IgD-negative memory B cell (primary cell): ENCODE data around the gene ARVCF. TPM values are rescaled to one million over a fixed set of nuclear protein-coding genes. Genes with fewer than 3 reads are reported as not detected.
A peak's percentile ranks its signal among the peaks of the same experiment; 100 is the strongest.

Experiments
- H3K27ac Mint-ChIP-seq, 3 donors: one replicate each; pipeline ENCODE4 v1.8.0; 2020 to 2022; ENCODE audit warnings: mild to moderate bottlenecking in 3 of 3, mixed read lengths in 3 of 3, moderate library complexity in 1 of 3
- H3K27me3 Mint-ChIP-seq: one replicate; pipeline ENCODE4 v1.8.0; 2021; ENCODE audit warnings: mixed read lengths
- H3K36me3 Mint-ChIP-seq: one replicate; pipeline ENCODE4 v1.8.0; 2020; ENCODE audit warnings: mild to moderate bottlenecking, mixed read lengths
- H3K4me1 Mint-ChIP-seq, 3 donors: one replicate each; pipeline ENCODE4 v1.8.0; 2020 to 2022; ENCODE audit warnings: mixed read lengths in 3 of 3, mild to moderate bottlenecking in 1 of 3
- H3K4me3 Mint-ChIP-seq, 4 donors: one replicate each; pipeline ENCODE4 v1.8.0; 2020 to 2022; ENCODE audit warnings: mild to moderate bottlenecking in 4 of 4, mixed read lengths in 4 of 4, moderate library complexity in 3 of 4
- H3K9me3 Mint-ChIP-seq, 3 donors: one replicate each; pipeline ENCODE4 v1.8.0; 2020 to 2021; ENCODE audit warnings: mixed read lengths in 3 of 3, mild to moderate bottlenecking in 1 of 3
- polyA plus RNA-seq: library from polyadenylated mRNA; unstranded; fragments of 300-500 nt; fragmentation: Illumina TruSeq; gene quantifications from one replicate; pipeline ENCODE4 v1.2.3, GENCODE V29; 2021

The ARVCF gene
- polyA plus RNA-seq, 1 donor from 2014 or later = 0.16 TPM

- Mint-ChIP-seq H3K27me3 (no peaks in the 10 kb centered on the region), H3K4me3 (no peak overlapping the region), H3K4me1 (peaks cover 0 to 2% (median 2%) of the 10 kb centered on the region in 3 donors), H3K36me3 (peaks cover 3% of the 10 kb centered on the region), H3K27ac (no peak overlapping the region), H3K9me3 (no peaks in the 10 kb centered on the region)
Measured at GRCh38 chr22:19976671-19977070, 40.0 kb downstream of the ARVCF start.

GRCh38 chr22:19975707-19976035 is 41.0 kb downstream of the ARVCF start:
- Mint-ChIP-seq H3K9me3 (no peaks in the 10 kb centered on the region), H3K4me3 (no peak overlapping the region), H3K36me3 (peaks cover 3% of the 10 kb centered on the region), H3K4me1 (peaks cover 0 to 2% (median 2%) of the 10 kb centered on the region in 3 donors), H3K27me3 (no peaks in the 10 kb centered on the region), H3K27ac (no peak overlapping the region)

GRCh38 chr22:19974935-19975706 is 41.5 kb downstream of the ARVCF start:
- H3K27ac Mint-ChIP-seq = no peak overlapping the region
- H3K36me3 Mint-ChIP-seq = peaks cover 3% of the 10 kb centered on the region
- no peaks in the 10 kb centered on the region for H3K27me3 Mint-ChIP-seq
- H3K4me3 Mint-ChIP-seq = no peak overlapping the region
- H3K9me3 Mint-ChIP-seq = no peaks in the 10 kb centered on the region
- peaks cover 0 to 2% (median 2%) of the 10 kb centered on the region in 3 donors for H3K4me1 Mint-ChIP-seq

- H3K27me3 Mint-ChIP-seq = no peaks in the 10 kb centered on the region
- H3K36me3 Mint-ChIP-seq = peaks cover 3% of the 10 kb centered on the region
- H3K4me1 Mint-ChIP-seq = peaks cover 0 to 2% (median 2%) of the 10 kb centered on the region in 3 donors
- H3K4me3 Mint-ChIP-seq = peak overlapping the region in 1 of 4 donors; percentile 63
- no peak overlapping the region for H3K27ac Mint-ChIP-seq
- no peaks in the 10 kb centered on the region for H3K9me3 Mint-ChIP-seq
Measured at GRCh38 chr22:19974268-19974861, 42.3 kb downstream of the ARVCF start.

GRCh38 chr22:19973551-19974267 is 42.9 kb downstream of the ARVCF start:
- Mint-ChIP-seq H3K4me3 (no peak overlapping the region), H3K9me3 (no peaks in the 10 kb centered on the region), H3K27ac (no peak overlapping the region), H3K4me1 (peaks cover 0 to 2% (median 2%) of the 10 kb centered on the region in 3 donors), H3K36me3 (peaks cover 3% of the 10 kb centered on the region), H3K27me3 (no peaks in the 10 kb centered on the region)

GRCh38 chr22:19972652-19973550 is 43.7 kb downstream of the ARVCF start:
- Mint-ChIP-seq H3K4me3 (no peak overlapping the region), H3K9me3 (no peaks in the 10 kb centered on the region), H3K4me1 (peaks cover 0 to 2% (median 2%) of the 10 kb centered on the region in 3 donors), H3K27me3 (no peaks in the 10 kb centered on the region), H3K36me3 (peaks cover 3% of the 10 kb centered on the region), H3K27ac (no peak overlapping the region)

- Mint-ChIP-seq H3K9me3 (no peaks in the 10 kb centered on the region), H3K27ac (no peak overlapping the region), H3K27me3 (no peaks in the 10 kb centered on the region), H3K4me1 (peaks cover 0 to 2% (median 2%) of the 10 kb centered on the region in 3 donors), H3K36me3 (peaks cover 6% of the 10 kb centered on the region), H3K4me3 (no peak overlapping the region)
Measured at GRCh38 chr22:19972251-19972650, 44.4 kb downstream of the ARVCF start.

GRCh38 chr22:19971276-19972124 is 45.1 kb downstream of the ARVCF start:
- no peak overlapping the region for H3K27ac Mint-ChIP-seq
- H3K9me3 Mint-ChIP-seq = no peaks in the 10 kb centered on the region
- H3K4me3 Mint-ChIP-seq = no peak overlapping the region
- peaks cover 0 to 2% (median 2%) of the 10 kb centered on the region in 3 donors for H3K4me1 Mint-ChIP-seq
- H3K27me3 Mint-ChIP-seq = no peaks in the 10 kb centered on the region
- H3K36me3 Mint-ChIP-seq = peaks cover 6% of the 10 kb centered on the region

GRCh38 chr22:19970479-19971275 is 45.9 kb downstream of the ARVCF start:
- Mint-ChIP-seq H3K36me3 (peaks cover 6% of the 10 kb centered on the region), H3K27me3 (no peaks in the 10 kb centered on the region), H3K27ac (no peak overlapping the region), H3K4me1 (peaks cover 0 to 2% (median 2%) of the 10 kb centered on the region in 3 donors), H3K4me3 (peak overlapping the region in 1 of 4 donors; percentile 9), H3K9me3 (no peaks in the 10 kb centered on the region)

GRCh38 chr22:19970031-19970478 is 46.6 kb downstream of the ARVCF start:
- peaks cover 6% of the 10 kb centered on the region for H3K36me3 Mint-ChIP-seq
- no peak overlapping the region for H3K4me3 Mint-ChIP-seq
- H3K27me3 Mint-ChIP-seq = no peaks in the 10 kb centered on the region
- no peaks in the 10 kb centered on the region for H3K4me1 Mint-ChIP-seq
- no peak overlapping the region for H3K27ac Mint-ChIP-seq
- no peaks in the 10 kb centered on the region for H3K9me3 Mint-ChIP-seq

GRCh38 chr22:19969141-19969928 is 47.3 kb downstream of the ARVCF start:
- no peaks in the 10 kb centered on the region for H3K4me1 Mint-ChIP-seq
- no peaks in the 10 kb centered on the region for H3K27me3 Mint-ChIP-seq
- H3K27ac Mint-ChIP-seq = no peak overlapping the region
- H3K4me3 Mint-ChIP-seq = no peak overlapping the region
- H3K36me3 Mint-ChIP-seq = peaks cover 6% of the 10 kb centered on the region
- H3K9me3 Mint-ChIP-seq = no peaks in the 10 kb centered on the region

- Mint-ChIP-seq H3K36me3 (peaks cover 3% of the 10 kb centered on the region), H3K4me3 (no peak overlapping the region), H3K9me3 (no peaks in the 10 kb centered on the region), H3K27me3 (no peaks in the 10 kb centered on the region), H3K4me1 (no peaks in the 10 kb centered on the region), H3K27ac (no peak overlapping the region)
Measured at GRCh38 chr22:19968450-19968891, 48.2 kb downstream of the ARVCF start.
